GM12872 (cell line): ENCODE data around the gene PPP2R5A.

Experiments used
- TF ChIP-seq, protein P1 (sequence below): IDR thresholded peaks from 3 replicates; pipeline ENCODE4 v1.5.1; 2011; ENCODE audit warnings: low read depth, mild to moderate bottlenecking, low read length, moderate library complexity; ENCODE audit not compliant: insufficient read depth

The PPP2R5A gene

DNA sequence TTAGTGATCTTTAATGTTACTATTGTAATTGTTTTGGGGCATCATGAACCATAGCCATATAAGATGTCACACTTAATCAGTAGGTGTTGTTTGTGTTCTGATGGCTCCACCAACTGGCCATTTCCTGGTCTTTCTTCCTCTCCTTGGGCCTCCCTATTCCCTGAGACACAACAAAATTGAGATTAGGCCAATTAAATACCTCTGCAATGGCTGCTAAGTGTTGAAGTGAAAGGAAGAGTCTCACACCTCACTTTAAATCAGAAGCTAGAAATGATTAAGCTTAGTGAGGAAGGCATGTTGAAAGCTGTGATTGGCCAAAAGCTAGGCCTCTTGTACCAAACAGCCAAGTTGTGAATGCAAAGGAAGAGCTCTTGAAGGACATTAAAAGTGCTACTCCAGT, 30.7 kb downstream of the PPP2R5A start:
- TF ChIP-seq, protein P1, sequence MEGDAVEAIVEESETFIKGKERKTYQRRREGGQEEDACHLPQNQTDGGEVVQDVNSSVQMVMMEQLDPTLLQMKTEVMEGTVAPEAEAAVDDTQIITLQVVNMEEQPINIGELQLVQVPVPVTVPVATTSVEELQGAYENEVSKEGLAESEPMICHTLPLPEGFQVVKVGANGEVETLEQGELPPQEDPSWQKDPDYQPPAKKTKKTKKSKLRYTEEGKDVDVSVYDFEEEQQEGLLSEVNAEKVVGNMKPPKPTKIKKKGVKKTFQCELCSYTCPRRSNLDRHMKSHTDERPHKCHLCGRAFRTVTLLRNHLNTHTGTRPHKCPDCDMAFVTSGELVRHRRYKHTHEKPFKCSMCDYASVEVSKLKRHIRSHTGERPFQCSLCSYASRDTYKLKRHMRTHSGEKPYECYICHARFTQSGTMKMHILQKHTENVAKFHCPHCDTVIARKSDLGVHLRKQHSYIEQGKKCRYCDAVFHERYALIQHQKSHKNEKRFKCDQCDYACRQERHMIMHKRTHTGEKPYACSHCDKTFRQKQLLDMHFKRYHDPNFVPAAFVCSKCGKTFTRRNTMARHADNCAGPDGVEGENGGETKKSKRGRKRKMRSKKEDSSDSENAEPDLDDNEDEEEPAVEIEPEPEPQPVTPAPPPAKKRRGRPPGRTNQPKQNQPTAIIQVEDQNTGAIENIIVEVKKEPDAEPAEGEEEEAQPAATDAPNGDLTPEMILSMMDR: peak; percentile 38; the same call in 1 of the 3 replicates

DNA sequence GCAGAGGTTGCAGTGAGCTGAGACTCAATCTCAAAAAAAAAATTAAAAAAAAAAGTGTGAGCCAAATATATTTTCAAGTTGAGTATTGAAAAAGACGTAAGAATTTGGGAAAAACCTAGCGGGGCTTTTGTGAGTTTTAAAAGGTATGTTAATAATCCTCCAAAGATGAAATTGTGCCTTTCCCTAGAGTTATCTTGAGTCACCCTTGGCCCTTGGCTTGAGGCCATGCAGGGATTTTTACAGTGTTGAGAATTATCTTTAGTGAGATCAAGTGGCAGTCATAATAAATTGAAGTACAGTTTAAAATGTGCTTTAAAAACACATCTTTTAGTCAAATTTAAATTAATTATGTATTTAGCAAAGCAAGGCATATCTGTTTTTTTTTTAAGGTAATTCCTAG, 32.7 kb downstream of the PPP2R5A start:
- TF ChIP-seq, protein P1: no peak

DNA sequence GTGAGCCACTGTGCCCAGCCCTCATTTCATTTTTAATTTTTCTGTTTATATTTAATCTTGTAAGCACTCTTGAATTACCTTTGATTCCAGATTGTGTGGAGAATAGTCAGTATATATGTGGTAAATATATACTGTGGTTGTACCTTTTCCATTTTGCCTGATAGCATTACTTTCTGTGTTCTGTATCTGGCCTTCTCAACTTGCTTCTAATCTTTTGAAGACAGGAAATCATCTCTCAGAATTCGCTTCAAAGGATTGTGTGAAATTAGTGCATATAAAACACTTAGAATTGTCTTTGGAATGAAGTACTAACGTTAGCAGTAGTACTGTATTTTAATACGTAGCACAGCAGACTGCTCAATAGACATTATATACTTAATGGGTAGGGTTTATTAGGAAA, 37.9 kb downstream of the PPP2R5A start:
- TF ChIP-seq, protein P1: no peak

DNA sequence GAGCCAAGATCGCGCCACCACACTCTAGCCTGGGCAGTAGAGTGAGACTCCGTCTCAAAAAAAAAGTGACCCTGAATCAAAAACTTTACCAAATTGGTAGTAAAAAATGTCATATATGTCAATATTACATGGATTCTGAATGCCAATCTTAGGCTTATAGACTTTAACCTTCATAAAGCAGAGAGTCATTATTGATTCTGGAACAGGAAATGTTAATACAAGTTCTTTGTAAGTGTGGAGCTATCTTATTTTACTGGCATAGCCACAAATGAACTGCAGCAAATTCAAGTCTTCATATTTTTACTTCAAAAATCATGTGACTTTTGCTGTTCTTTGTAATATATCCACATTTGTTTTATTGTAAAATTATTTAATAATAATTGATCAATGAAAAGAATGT, 41.3 kb downstream of the PPP2R5A start:
- TF ChIP-seq, protein P1: no peak

DNA sequence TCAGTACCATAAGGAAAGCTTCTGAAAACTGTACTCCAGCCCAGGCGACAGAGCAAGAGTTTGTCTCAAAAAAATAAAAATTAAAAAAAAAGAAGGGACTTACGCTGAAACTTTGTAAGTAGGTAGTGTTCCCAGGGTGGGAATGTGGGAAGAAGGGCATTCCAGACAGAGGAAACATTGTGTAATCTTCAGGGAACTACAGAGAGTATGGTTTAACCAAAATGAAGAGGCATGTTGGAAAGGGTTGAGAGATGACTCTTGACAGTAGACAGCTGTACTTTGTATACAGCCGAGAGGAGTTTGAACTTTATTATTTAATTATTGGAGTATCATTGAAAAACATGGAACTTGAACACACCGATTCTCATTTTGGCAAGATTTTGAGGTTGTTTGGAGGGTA, 43.0 kb downstream of the PPP2R5A start:
- TF ChIP-seq, protein P1: no peak

DNA sequence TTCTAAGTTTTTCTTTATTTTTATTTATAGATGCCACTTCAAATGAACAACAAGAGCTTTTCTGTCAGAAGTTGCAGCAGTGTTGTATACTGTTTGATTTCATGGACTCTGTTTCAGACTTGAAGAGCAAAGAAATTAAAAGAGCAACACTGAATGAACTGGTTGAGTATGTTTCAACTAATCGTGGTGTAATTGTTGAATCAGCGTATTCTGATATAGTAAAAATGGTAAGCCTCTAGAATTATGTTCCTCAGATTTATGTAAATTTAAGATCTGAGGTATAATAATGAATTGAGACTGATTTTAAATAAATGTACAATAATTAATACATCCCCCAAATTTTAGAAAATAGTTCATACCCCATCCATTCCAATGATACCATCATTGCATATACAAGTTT, 43.9 kb downstream of the PPP2R5A start:
- TF ChIP-seq, protein P1: no peak

DNA sequence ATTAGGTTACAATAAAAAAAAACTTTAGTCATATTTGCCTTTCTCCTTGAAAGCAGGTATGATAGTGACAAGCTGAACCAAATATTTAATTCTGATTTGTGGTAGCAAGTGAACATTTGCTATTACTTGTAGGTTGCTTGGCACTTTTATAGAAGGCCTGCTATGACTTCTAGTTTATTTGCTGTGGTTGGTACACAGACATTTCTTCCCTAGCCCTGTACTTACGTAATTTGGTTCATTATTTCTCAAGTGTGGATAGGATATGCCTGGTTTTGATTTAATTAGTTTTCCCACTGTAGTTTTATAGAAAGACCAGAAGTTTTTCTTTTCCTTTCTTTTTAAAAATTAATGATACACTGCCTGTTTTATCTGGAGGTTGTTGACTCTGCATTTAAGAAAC, 55.9 kb downstream of the PPP2R5A start:
- TF ChIP-seq, protein P1: no peak

DNA sequence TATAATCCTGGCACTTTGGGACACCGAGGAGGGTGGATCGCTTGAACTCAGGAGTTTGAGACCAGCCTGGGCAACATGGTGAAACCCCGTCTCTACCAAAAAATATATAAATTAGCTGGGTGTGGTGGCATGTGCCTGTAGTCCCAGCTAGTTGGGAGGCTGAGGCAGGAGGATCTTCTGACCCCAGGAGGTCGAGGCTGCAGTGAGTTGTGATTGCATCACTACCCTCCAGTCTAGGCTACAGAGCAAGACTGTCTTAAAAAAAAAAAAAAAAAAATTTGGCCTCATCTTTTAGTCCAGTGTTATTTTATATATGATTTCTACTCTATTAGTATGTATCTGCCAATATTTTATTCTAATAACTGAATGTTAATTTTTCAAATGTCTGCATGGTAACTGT, 59.7 kb downstream of the PPP2R5A start:
- TF ChIP-seq, protein P1: no peak
